B cell (primary cell): Measurements from ENCODE around the gene ERC2. TPM values are rescaled to one million over a fixed set of nuclear protein-coding genes. Genes with fewer than 3 reads are reported as not detected.

Source experiments
- ATAC-seq: fragments of 200-7000 bp; cut with Tn5 transposase; one replicate; pipeline ENCODE4 v1.10.0; 2021; ENCODE audit warnings: low read depth, mild to moderate bottlenecking, moderate number of reproducible peaks, moderate library complexity
- CTCF ChIA-PET: fragments of 350-600 bp; sonication (Branson Sonifier 250); formaldehyde crosslinking; loops from one replicate; lab custom pipeline; 2021; ENCODE audit warnings: antibody characterized with exemption, inconsistent platforms; lab: Charles Lee
- POLR2A ChIA-PET: fragments of 350-600 bp; sonication (Branson Sonifier 250); formaldehyde crosslinking; loops from one replicate; lab custom pipeline; 2021; ENCODE audit warnings: antibody characterized with exemption; lab: Charles Lee
- DNase-seq: peaks from one replicate; pipeline ENCODE4 v3.0.0; 2013
- H2AFZ ChIP-seq: 2 replicates; pipeline ENCODE4 v1.6.1; 2012; ENCODE audit warnings: mild to moderate bottlenecking, low read depth, low read length; ENCODE audit not compliant: insufficient read depth, poor library complexity, severe bottlenecking
- H3K27ac ChIP-seq, 2 donors: 1 replicate in 1 of 2; 2 replicates in 1 of 2; pipeline ENCODE4 v1.5.1; 2012 to 2013; ENCODE audit warnings: low read length in 2 of 2, mild to moderate bottlenecking in 2 of 2, moderate library complexity in 1 of 2
- H3K27me3 ChIP-seq, 4 experiments: fragments of 200-600 bp in 1 of 4; sonication (generic) in 1 of 4; replicated peaks in 1 of 4; 1 replicate in 2 of 4; 2 replicates in 2 of 4; pipeline versions ENCODE4 v1.6.1 to v1.7.0; 2013 to 2016; ENCODE audit warnings: low read length in 3 of 4, mild to moderate bottlenecking in 2 of 4, mixed read lengths in 1 of 4, moderate library complexity in 1 of 4; ENCODE audit not compliant: insufficient read depth in 4 of 4, control insufficient read depth in 3 of 4; ENCODE audit errors: control extremely low read depth in 1 of 4
- H3K36me3 ChIP-seq, 2 experiments: replicated peaks in 1 of 2; 1 replicate in 1 of 2; 2 replicates in 1 of 2; pipeline versions ENCODE4 v1.6.1 to v1.7.1; 2013; ENCODE audit warnings: low read length in 1 of 2; ENCODE audit not compliant: insufficient read depth in 2 of 2, control insufficient read depth in 1 of 2; ENCODE audit errors: control extremely low read depth in 1 of 2, extremely low read depth in 1 of 2
- H3K4me1 ChIP-seq, 2 donors: fragments of 200-600 bp in 1 of 2; sonication (generic) in 1 of 2; 1 replicate in 1 of 2; 2 replicates in 1 of 2; pipeline versions ENCODE4 v1.5.1 to v1.6.1; 2013 to 2017; ENCODE audit warnings: low read length in 2 of 2; ENCODE audit not compliant: control insufficient read depth in 2 of 2, insufficient read depth in 2 of 2
- H3K4me2 ChIP-seq: replicated peaks from 2 replicates; pipeline ENCODE3; 2012; ENCODE audit warnings: mild to moderate bottlenecking, low read depth, low read length; ENCODE audit not compliant: poor library complexity, severe bottlenecking
- H3K4me3 ChIP-seq, 5 experiments: fragments of 200-600 bp in 1 of 5; sonication (generic) in 1 of 5; 1 replicate in 3 of 5; 2 replicates in 2 of 5; pipeline versions ENCODE4 v1.5.1 to v1.7.0; 2011 to 2016; ENCODE audit warnings: low read length in 4 of 5, mild to moderate bottlenecking in 4 of 5, low read depth in 2 of 5, control low read depth in 1 of 5, moderate library complexity in 1 of 5; ENCODE audit not compliant: insufficient read depth in 1 of 5; ENCODE audit errors: control extremely low read depth in 1 of 5, extremely low read depth in 1 of 5
- H3K79me2 ChIP-seq: fragments of 200-600 bp; sonication (generic); one replicate; pipeline ENCODE4 v1.6.0; 2016; ENCODE audit warnings: low read length; ENCODE audit not compliant: control insufficient read depth, insufficient read depth
- H3K9ac ChIP-seq: fragments of 200-600 bp; sonication (generic); 2 replicates; pipeline ENCODE4 v1.6.1; 2017; ENCODE audit warnings: mild to moderate bottlenecking, low read length, moderate library complexity
- H3K9me3 ChIP-seq, 3 donors: one replicate each; pipeline versions ENCODE4 v1.6.1 to v1.7.1; 2013; ENCODE audit warnings: low read length in 2 of 3; ENCODE audit not compliant: control insufficient read depth in 2 of 3, insufficient read depth in 1 of 3; ENCODE audit errors: control extremely low read depth in 1 of 3
- H4K20me1 ChIP-seq: 2 replicates; pipeline ENCODE4 v1.6.0; 2012; ENCODE audit warnings: mild to moderate bottlenecking, low read length; ENCODE audit not compliant: insufficient read depth, control insufficient read depth, poor library complexity, severe bottlenecking
- H3K27ac Mint-ChIP-seq: one replicate; pipeline ENCODE4 v1.8.0; 2021; ENCODE audit warnings: mixed read lengths
- H3K27me3 Mint-ChIP-seq: one replicate; pipeline ENCODE4 v1.8.0; 2021; ENCODE audit warnings: mixed read lengths
- H3K4me1 Mint-ChIP-seq: one replicate; pipeline ENCODE4 v1.8.0; 2021; ENCODE audit warnings: mixed read lengths
- H3K4me3 Mint-ChIP-seq: one replicate; pipeline ENCODE4 v1.8.0; 2021; ENCODE audit warnings: mixed read lengths
- H3K9me3 Mint-ChIP-seq: one replicate; pipeline ENCODE4 v1.8.0; 2022; ENCODE audit warnings: mixed read lengths; ENCODE audit not compliant: insufficient read depth
- CTCF ChIP-seq: fragments of 200-600 bp; IDR thresholded peaks from one replicate; pipeline ENCODE4 v1.8.0; 2022; ENCODE audit warnings: antibody characterized with exemption, mild to moderate bottlenecking
- EZH2 ChIP-seq: IDR thresholded peaks from 2 replicates; pipeline ENCODE4 v1.6.1; 2012; ENCODE audit warnings: borderline replicate concordance, low read depth, mild to moderate bottlenecking, moderate library complexity, low read length; ENCODE audit not compliant: insufficient read depth, poor library complexity, severe bottlenecking
- WGBS: methylation state at CpG from one replicate; pipeline ENCODE4 v1.1.5; 2013; ENCODE audit warnings: missing lambda C conversion rate; ENCODE audit not compliant: insufficient coverage; 5-methylcytosine and 5-hydroxymethylcytosine counted together
- intact Hi-C: fragments of 100-400 bp; cut with micrococcal nuclease; formaldehyde crosslinking; loops from one replicate; pipeline ENCODE4 v1.10.0; 2022
- polyA plus RNA-seq: library from polyadenylated mRNA; depleted of rRNA; stranded (reverse); fragments of >200 nt; gene quantifications from 2 replicates; pipeline ENCODE4 v1.2.3, GENCODE V29; 2012
- total RNA-seq, 2 donors: library from RNA; stranded (reverse); fragments of 120-200 nt in 1 of 2; gene quantifications; 1 replicate in 1 of 2; 2 replicates in 1 of 2; pipeline versions ENCODE4 v1.2.3 to v1.2.4, GENCODE V29; 2013 to 2022

Gene ERC2
- total and polyA plus RNA-seq, 2 donors (not counting 1 experiment from before 2014, with no cell fraction given), result not detected

GRCh38 chr3:56469141-56469540 lies 874 bp upstream of the ERC2 start:
- Mint-ChIP-seq H3K9me3 (no peaks in the 10 kb centered on the region), H3K4me1 (peaks cover 10% of the 10 kb centered on the region), H3K27me3 (peaks cover 64% of the 10 kb centered on the region), H3K27ac (no peak overlapping the region), H3K4me3 (peak overlapping the region; percentile 26)
- Histone ChIP-seq H3K9ac (no peak overlapping the region), H3K27me3 (peaks cover 0 to 45% (median 30%) of the 10 kb centered on the region in 4 experiments), H3K36me3 (no peaks in the 10 kb centered on the region), H3K79me2 (no peaks in the 10 kb centered on the region), H3K27ac (no peak overlapping the region), H3K4me2 (no peak overlapping the region), H3K4me3 (no peak overlapping the region), H4K20me1 (no peaks in the 10 kb centered on the region), H3K9me3 (no peaks in the 10 kb centered on the region), H2AFZ (no peak overlapping the region), H3K4me1 (peaks cover 0 to 3% of the 10 kb centered on the region in 2 donors)
- ATAC-seq (no peak), DNase-seq (no peak)
- POLR2A ChIA-PET, result no interaction called here
- intact Hi-C loops, result no loop called here
- WGBS, result 93% methylated on average over 3 of the region's 3 CpGs
- no peak for TF ChIP-seq EZH2
- TF ChIP-seq CTCF, result no peak
- CTCF ChIA-PET, result no interaction called here

GRCh38 chr3:56467801-56468183 lies 475 bp downstream of the ERC2 start:
- Histone ChIP-seq H3K4me3 (no peak overlapping the region), H3K27me3 (peaks cover 0 to 46% (median 29%) of the 10 kb centered on the region in 4 experiments), H3K4me1 (peaks cover 0 to 3% of the 10 kb centered on the region in 2 donors), H3K9me3 (no peaks in the 10 kb centered on the region), H3K36me3 (no peaks in the 10 kb centered on the region), H2AFZ (no peak overlapping the region), H3K27ac (no peak overlapping the region), H3K4me2 (peak overlapping the region; percentile 51), H3K79me2 (no peaks in the 10 kb centered on the region), H3K9ac (no peak overlapping the region), H4K20me1 (no peaks in the 10 kb centered on the region)
- TF ChIP-seq EZH2 (no peak), CTCF (no peak)
- H3K27me3 Mint-ChIP-seq, result peaks cover 63% of the 10 kb centered on the region
- no peak overlapping the region for H3K27ac Mint-ChIP-seq
- DNase-seq (peak; percentile 3), ATAC-seq (no peak)
- peaks cover 10% of the 10 kb centered on the region for H3K4me1 Mint-ChIP-seq
- POLR2A ChIA-PET, result no interaction called here
- CTCF ChIA-PET, result no interaction called here
- no peaks in the 10 kb centered on the region for H3K9me3 Mint-ChIP-seq
- intact Hi-C loops, result no loop called here
- WGBS, result 3% methylated on average over 24 of the region's 28 CpGs
- H3K4me3 Mint-ChIP-seq, result peak overlapping the region; percentile 70
